Measurements from ENCODE around the gene MYCBP2. TPM values are rescaled to one million over a fixed set of nuclear protein-coding genes. Genes with fewer than 3 reads are reported as not detected.

The MYCBP2 gene
- total and polyA plus RNA-seq, 4 donors, result 12.1 to 86.4 (median 30.0) TPM

GRCh38 chr13:77022341-77022740, 304.6 kb downstream of the MYCBP2 start:
- Histone ChIP-seq H3K27ac (ENCODE audit: low read depth in 1 of 2, low read length in 2 of 2) (no peak overlapping the region), H3K4me3 (ENCODE audit: low read depth in 1 of 3, low read length in 3 of 3) (no peak overlapping the region), H3K9me3 (ENCODE audit: control insufficient read depth in 4 of 4, low read length in 3 of 4) (no peaks in the 10 kb centered on the region), H3K4me1 (ENCODE audit: control insufficient read depth in 4 of 4, insufficient read depth in 4 of 4, low read length in 3 of 4) (peaks cover 6 to 31% (median 16%) of the 10 kb centered on the region in 4 donors), H3K36me3 (ENCODE audit: control insufficient read depth in 4 of 4, insufficient read depth in 3 of 4, low read depth in 1 of 4, low read length in 3 of 4) (peaks cover under 1 to 9% (median 2%) of the 10 kb centered on the region in 4 donors), H3K27me3 (ENCODE audit: control insufficient read depth in 4 of 4, insufficient read depth in 4 of 4, low read length in 3 of 4) (no peaks in the 10 kb centered on the region), H3K9ac (ENCODE audit: low read depth in 1 of 2, low read length in 2 of 2) (no peak overlapping the region)
- DNase-seq (ENCODE audit: low spot score), result no peak
- 65% methylated on average over 3 of the region's 3 CpGs for WGBS
- TF ChIP-seq FOXA1 (IDR thresholded peaks at IDR 0.05), result no peak
- no peak for TF ChIP-seq YY1 (IDR thresholded peaks at IDR 0.05)
- TF ChIP-seq, protein P1, sequence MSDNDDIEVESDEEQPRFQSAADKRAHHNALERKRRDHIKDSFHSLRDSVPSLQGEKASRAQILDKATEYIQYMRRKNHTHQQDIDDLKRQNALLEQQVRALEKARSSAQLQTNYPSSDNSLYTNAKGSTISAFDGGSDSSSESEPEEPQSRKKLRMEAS (IDR thresholded peaks at IDR 0.05), result no peak
- no peak for TF ChIP-seq HNF4A (conservative IDR thresholded peaks at IDR 0.05)
- TF ChIP-seq REST (IDR thresholded peaks at IDR 0.05), result no peak
- TF ChIP-seq RXRA (IDR thresholded peaks at IDR 0.05), result no peak
- TF ChIP-seq, protein P2, sequence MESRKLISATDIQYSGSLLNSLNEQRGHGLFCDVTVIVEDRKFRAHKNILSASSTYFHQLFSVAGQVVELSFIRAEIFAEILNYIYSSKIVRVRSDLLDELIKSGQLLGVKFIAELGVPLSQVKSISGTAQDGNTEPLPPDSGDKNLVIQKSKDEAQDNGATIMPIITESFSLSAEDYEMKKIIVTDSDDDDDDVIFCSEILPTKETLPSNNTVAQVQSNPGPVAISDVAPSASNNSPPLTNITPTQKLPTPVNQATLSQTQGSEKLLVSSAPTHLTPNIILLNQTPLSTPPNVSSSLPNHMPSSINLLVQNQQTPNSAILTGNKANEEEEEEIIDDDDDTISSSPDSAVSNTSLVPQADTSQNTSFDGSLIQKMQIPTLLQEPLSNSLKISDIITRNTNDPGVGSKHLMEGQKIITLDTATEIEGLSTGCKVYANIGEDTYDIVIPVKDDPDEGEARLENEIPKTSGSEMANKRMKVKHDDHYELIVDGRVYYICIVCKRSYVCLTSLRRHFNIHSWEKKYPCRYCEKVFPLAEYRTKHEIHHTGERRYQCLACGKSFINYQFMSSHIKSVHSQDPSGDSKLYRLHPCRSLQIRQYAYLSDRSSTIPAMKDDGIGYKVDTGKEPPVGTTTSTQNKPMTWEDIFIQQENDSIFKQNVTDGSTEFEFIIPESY (IDR thresholded peaks at IDR 0.05), result no peak
- no peak for TF ChIP-seq RAD21 (IDR thresholded peaks at IDR 0.05)
- TF ChIP-seq, protein P3, sequence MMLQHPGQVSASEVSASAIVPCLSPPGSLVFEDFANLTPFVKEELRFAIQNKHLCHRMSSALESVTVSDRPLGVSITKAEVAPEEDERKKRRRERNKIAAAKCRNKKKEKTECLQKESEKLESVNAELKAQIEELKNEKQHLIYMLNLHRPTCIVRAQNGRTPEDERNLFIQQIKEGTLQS (IDR thresholded peaks at IDR 0.05), result no peak
- TF ChIP-seq GABPA (IDR thresholded peaks at IDR 0.05 in 1 of 2, conservative IDR thresholded peaks at IDR 0.05 in 1 of 2), result no peak
- TF ChIP-seq TAF1 (conservative IDR thresholded peaks at IDR 0.05), result no peak

DNA sequence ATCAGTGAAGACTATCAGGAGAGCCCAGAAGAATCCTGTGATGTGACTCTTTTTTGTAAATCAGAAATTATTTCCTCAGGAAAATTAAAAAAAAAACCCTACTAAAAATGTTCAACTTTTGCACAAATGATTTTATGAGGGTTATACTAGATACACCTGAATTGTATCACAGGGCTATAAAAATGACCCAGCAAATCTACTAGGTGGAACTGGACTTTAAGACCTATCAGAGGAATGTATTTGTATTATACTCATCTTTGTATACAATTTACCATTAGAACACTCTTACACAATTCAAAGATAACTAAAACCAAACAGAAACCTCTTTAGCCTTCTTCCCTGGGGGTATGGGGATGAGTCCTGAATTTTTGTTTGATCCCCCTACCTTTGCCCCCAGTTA, 307.1 kb downstream of the MYCBP2 start:
- H3K9ac ChIP-seq (ENCODE audit: low read depth in 1 of 2, low read length in 2 of 2), result no peak overlapping the region
- peaks cover 4 to 16% (median 7%) of the 10 kb centered on the region in 4 donors for H3K4me1 ChIP-seq (ENCODE audit: control insufficient read depth in 4 of 4, insufficient read depth in 4 of 4, low read length in 3 of 4)
- no peak overlapping the region for H3K27ac ChIP-seq (ENCODE audit: low read depth in 1 of 2, low read length in 2 of 2)
- H3K4me3 ChIP-seq (ENCODE audit: low read depth in 1 of 3, low read length in 3 of 3), result no peak overlapping the region
- TF ChIP-seq TAF1 (conservative IDR thresholded peaks at IDR 0.05) (no peak), YY1 (IDR thresholded peaks at IDR 0.05) (no peak), REST (IDR thresholded peaks at IDR 0.05) (no peak), GABPA (IDR thresholded peaks at IDR 0.05 in 1 of 2, conservative IDR thresholded peaks at IDR 0.05 in 1 of 2) (no peak)
- TF ChIP-seq, protein P3 (IDR thresholded peaks at IDR 0.05), result no peak
- no peaks in the 10 kb centered on the region for H3K27me3 ChIP-seq (ENCODE audit: control insufficient read depth in 4 of 4, insufficient read depth in 4 of 4, low read length in 3 of 4)
- H3K9me3 ChIP-seq (ENCODE audit: control insufficient read depth in 4 of 4, low read length in 3 of 4), result no peaks in the 10 kb centered on the region
- no peak for DNase-seq (ENCODE audit: low spot score)
- peaks cover 1 to 29% (median 15%) of the 10 kb centered on the region in 4 donors for H3K36me3 ChIP-seq (ENCODE audit: control insufficient read depth in 4 of 4, insufficient read depth in 3 of 4, low read depth in 1 of 4, low read length in 3 of 4)

All from liver (tissue), 9 donors.